Stomach (tissue), 4 donors: Measurements from ENCODE around the gene FCRL6.

ENCODE experiments used
- CTCF ChIP-seq, 7 experiments: fragments of 450-650 bp in 4 of 7; fragments of 200-600 bp in 3 of 7; sonication (generic) in 3 of 7; IDR thresholded peaks; one replicate each; pipeline ENCODE4 v1.5.1; 2016 to 2019; ENCODE audit warnings: antibody characterized with exemption in 7 of 7, control low read depth in 2 of 7, mild to moderate bottlenecking in 1 of 7
- EP300 ChIP-seq: sonication (generic); formaldehyde crosslinking; IDR thresholded peaks from one replicate; pipeline ENCODE4 v1.6.1; 2017; ENCODE audit warnings: antibody characterized with exemption
- POLR2A ChIP-seq, 4 donors: fragments of 450-650 bp; IDR thresholded peaks; one replicate each; pipeline ENCODE4 v1.6.1; 2016; ENCODE audit warnings: antibody characterized with exemption in 4 of 4, control low read depth in 2 of 4, mild to moderate bottlenecking in 1 of 4, moderate library complexity in 1 of 4
- POLR2AphosphoS5 ChIP-seq, 3 donors: sonication (generic); formaldehyde crosslinking; IDR thresholded peaks; one replicate each; pipeline ENCODE4 v1.6.1; 2016; ENCODE audit warnings: antibody characterized with exemption in 3 of 3

GRCh38 chr1:159835862-159836525 lies 33.8 kb downstream of the FCRL6 start:
- TF ChIP-seq CTCF (IDR thresholded peaks at IDR 0.05) = no peak
- no peak for TF ChIP-seq POLR2A (IDR thresholded peaks at IDR 0.05)
- TF ChIP-seq EP300 = no peak
- TF ChIP-seq POLR2AphosphoS5 (IDR thresholded peaks at IDR 0.05) = no peak
